ENCODE measurements around the gene TROAP.
"Not testable (repeated sequence)": the region's sequence is repeated elsewhere in the genome, so short reads cannot be mapped to it uniquely, and the experiment has no call there.

The TROAP gene

DNA sequence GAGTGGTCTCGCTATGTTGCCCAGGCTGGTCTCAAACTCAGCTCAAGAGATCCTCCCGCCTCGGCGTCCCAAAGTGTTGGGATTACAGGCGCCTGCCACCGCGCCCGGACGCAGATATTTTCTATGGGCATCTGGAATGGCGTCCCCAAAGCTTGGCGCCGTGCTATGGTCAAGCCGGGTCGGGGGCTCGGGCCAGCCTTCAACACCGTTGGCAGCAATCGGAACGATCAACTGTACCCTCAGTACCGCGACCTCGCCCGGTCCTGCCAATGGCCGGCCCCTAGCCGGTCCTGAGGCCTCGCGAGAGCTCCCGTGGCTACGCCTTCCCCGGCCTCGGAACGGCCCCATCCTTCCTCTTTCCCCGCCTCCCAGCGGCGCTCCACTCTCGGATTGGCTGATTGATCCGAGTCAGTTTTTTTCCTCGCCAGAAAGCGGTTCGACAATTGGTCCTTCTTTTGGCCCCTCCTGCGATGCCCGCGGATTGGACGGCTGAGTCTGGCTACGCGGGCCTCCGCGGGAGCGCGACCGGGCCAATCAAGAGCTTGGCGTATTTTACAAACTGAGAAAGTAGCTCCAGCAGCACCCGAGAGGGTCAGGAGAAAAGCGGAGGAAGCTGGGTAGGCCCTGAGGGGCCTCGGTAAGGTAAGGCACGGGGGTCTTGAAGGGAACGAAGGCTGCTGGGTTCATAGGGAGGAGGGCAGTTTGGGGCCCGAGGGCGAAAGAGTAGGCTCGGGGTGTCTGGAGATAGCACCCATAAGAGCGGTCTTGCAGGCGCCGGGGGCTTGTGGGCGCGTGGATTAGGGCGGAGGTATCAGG, at the start of gene TROAP:
TROAP (plus strand) TSS at position 548 of the 816 bp plus-strand sequence. CDS start 354 bp downstream, outside the sequence.
- peak; percentile 99 for DNase-seq

DNA sequence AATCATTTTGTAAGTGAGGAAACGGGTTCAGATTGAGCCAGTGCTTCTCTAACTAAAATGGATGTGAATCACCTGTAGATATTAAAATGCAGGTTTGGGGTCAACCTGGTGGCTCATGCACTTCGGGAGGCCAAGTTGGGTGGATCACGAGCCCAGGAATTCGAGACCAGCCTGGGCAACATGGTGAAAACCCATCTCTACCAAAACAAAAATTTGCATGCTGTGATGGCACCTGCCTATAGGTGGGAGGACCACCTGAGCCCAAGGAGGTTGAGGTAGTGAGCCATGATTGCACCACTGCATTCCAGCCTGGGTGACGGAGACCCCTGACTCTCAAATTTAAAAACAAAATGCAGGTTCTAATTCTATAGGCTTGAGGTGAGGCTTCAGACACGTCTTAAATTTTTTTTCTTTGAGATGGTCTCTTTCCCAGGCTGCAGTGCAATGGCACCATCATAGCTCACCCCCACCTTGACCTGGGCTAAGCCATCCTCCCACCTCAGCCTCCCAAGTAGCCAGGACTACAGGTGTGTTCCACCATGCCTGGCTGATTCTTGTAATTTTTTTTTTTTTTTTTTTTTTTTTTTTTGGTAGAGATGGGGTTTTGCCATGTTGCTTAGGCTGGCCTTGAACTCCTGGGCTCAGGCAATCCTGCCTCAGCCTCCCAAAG, 49.2 kb upstream of the TROAP start:
- no peak for DNase-seq

- no peak for DNase-seq
Observed at GRCh38 chr12:49274396-49275069, 48.5 kb upstream of the TROAP start.

DNA sequence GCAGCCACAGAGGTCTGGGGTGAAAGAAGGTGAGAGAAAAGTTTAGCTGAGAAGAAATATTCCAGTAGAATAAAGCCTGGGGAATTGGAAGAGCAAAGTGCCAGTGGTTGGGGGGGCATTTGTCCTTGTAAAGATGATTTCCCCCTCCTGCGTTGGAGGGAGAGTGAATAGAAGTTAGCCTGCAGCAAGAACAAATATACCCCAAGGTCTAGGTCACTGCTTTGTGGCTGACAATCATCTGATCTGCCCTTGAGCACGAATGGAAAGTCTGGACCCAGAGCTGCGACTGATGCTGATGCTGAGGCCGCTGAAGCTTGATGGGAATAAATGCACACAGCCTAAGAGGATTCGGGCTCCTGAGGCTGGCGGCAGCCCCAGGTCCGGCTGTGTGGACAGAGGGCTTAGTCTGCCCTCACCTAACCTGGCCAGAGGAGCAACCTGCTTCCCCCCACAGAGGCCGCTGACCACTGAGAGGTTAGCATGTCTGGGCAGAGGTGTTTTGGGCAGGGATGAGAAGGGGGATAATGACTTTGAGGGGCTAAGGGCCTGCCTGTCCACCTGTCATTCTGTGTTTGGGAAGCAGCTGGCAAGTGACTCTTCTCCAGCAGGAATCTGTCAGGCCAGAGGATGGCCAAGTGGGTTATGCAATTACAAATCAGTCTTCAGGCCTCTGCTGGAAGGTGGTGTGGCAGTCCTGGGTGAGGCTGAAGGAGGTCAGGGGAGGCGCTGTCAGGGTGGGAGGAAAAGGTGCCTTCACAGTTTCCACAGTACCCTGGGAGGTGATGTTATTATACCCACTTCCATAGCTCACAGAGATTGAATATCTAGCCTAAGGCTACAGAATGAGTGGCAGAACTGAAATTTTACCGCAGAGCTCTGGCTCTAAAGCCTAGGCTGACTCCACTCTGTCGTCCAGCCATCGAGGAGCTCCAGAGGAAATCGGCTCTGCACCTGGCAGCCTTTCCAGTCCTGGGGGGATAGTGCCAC, 46.5 kb upstream of the TROAP start:
- no peak for DNase-seq

DNA sequence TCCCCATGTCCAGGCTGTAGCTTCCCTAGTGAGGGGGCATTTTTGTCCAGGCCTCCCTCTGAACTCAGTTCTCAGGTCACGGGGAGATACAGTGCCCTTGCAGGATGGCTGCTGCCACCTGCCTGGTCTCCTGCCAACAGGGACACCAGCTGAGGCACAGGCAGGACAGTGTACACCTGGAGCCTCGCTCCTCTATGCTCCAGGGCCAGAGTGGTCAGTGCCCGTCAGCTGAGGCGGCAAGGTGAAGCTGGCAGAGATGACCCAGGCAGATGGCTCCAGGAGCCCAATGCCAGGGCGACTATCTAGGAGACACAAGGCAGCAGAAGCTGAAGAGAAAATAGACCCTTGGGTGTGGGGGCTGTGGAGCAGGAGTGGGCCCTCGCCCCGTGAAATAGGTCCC, 45.6 kb upstream of the TROAP start:
- no peak for DNase-seq

- DNase-seq, result no peak
Observed at GRCh38 chr12:49279706-49280159, 43.3 kb upstream of the TROAP start.

DNA sequence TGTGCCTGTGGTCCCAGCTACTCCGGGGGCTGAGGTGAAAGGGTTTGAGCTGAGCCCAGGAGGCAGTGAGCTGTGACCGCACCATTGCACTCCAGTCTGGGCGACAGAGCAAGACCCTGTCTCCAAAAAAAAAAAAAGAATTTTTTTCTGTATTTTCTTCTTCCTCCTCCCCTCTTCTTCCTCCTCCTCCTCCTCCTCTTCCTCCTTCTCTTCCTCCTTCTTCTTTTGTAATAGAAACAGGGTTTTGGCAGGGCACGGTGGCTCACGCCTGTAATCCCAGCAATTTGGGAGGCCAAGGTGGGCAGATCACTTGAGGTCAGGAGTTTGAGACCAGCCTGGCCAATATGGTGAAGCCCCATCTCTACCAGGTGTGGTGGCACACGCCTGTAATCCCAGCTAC, 42.5 kb upstream of the TROAP start:
- DNase-seq, result not testable (repeated sequence)

- DNase-seq, result no peak
Observed at GRCh38 chr12:49282302-49282701, 40.8 kb upstream of the TROAP start.

DNA sequence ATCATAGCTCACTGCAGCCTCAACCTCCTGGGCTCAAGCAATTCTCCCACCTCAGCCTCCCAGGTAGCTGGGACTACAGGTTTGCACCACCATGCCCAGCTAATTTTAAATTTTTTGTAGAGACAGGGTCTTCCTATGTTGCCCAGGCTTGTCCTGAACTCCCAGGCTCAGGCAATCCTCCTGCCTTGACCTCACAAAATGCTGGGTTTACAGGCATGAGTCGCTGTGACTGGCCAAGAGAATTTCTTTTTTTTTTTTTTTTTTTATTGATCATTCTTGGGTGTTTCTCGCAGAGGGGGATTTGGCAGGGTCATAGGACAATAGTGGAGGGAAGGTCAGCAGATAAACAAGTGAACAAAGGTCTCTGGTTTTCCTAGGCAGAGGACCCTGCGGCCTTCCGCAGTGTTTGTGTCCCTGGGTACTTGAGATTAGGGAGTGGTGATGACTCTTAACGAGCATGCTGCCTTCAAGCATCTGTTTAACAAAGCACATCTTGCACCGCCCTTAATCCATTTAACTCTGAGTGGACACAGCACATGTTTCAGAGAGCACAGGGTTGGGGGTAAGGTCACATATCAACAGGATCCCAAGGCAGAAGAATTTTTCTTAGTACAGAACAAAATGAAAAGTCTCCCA, 40.2 kb upstream of the TROAP start:
- not testable (repeated sequence) for DNase-seq

DNA sequence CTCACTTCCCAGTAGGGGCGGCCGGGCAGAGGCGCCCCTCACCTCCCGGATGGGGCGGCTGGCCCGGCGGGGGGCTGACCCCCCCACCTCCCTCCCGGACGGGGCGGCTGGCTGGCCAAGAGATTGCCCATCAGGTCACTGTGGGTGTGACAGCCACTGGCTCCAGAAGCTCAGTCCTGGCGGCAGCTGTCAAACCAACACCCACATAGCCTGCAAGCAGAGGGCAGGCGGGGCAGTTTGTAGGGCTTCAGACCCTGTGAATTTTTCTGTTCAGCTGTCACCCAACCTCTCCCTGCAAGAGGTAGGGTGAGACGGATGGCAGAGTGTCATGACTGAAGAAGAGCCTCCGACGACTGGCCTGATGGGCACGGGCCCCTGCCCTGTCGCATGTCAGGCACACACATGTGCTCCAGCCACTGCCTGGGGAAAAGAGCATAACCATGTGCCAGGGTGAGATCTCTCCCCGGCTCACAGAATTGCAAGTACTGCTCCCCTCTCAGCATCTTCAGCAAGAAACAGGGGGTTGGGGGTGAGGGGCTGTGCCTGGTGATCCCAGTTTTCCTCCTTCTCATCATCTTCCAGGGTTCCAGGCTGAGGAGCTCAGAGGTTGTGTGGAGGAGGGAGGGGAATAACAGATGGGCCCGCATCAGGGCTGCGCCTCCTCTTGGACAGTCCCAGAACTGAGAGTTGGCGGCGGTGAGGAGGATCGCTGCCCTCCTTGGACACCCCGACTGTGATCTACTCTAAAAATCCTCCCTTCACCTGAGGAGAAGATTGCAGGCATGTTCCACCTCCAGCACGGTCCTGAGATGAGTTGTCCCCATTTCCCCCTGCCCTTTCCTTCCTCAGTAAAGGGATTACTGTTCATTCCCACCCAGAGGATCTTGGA, 39.3 kb upstream of the TROAP start:
- no peak for DNase-seq

GRCh38 chr12:49284672-49285071, 38.4 kb upstream of the TROAP start:
- DNase-seq, result no peak

DNA sequence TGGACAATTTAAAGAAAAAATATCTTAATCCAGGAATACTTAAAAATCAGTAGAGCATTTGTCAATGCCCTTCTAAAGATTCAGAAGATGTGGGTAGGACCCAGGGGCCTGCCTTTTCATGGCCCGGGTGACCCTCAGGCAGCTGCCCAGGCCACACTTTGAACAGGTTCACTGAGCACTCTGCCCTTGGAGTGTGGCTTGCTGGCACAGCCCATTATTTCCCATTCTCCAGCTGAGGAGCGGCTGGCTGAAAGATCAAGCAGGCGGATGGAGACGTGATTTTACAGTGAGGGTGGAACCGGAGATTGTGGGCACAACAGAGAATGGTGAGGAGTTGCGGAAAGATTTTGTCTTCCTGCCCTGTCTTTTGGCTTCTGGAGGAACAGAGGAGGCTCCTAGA, 35.2 kb upstream of the TROAP start:
- no peak for DNase-seq

DNA sequence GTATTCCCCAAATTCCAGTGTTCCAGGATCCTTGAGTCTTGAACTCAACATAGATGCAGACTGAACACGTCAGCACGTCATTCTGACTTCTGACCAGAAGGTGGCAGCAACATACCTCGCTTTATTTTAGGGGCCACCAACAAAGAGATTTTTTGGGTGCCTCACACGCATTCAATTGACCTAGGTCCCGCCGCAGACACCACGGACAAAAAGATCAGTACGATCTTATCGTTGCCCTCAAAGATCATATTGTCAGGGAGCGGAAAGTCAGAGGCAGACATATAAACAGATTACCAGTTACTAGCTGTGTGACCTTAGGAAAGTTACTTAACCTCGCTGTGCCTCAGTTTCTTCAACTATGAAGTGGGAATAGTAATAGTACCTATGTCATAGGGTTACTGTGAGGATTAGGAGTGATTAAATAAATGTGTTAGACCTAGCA, 34.6 kb upstream of the TROAP start:
- peak; percentile 79 for DNase-seq

DNA sequence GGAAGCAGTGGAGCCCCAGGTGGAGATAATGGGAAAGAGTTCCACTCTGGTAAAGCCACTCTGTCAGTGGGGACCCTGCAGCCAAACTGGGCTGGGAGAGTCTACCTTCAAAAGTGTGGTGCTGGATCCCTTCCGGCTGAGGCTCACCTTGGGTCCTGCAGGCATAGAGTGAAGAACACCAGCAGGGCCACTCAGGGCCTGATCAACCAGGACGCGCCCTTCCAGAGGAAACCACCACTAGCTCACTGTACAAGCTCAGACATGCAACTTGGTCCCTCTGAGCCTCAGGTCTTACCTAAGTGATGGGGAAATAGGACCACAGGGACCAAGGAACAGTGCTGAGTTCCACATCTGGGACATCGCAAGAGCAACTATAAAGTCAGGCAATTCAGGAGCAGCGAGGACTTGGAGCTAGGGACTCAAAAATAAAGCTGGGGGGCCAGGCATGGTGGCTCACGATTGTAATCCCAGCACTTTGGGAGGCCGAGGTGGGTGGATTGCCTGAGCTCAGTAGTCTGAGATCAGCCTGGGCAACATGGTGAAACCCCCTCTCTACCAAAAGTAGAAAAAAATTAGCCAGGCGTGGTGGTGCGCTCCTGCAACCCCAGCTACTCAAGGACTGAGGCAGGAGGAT, 34.0 kb upstream of the TROAP start:
- no peak for DNase-seq

DNA sequence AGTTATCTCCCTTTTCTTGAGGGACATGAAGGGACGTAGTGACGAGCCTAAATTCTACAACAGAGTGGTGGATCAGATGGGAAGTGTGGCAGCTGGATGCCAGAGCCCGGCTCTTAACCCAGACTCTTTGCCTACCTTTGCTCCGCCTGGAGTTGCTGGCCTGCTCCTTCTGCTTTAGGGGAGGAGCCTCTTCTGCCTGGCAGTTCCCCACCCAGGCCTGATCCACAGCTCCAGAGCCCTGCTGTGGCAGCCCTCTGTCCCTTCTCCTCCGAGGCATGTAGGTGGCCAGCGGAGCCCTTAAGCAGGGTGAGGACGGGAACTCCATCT, 30.4 kb upstream of the TROAP start:
- no peak for DNase-seq

DNA sequence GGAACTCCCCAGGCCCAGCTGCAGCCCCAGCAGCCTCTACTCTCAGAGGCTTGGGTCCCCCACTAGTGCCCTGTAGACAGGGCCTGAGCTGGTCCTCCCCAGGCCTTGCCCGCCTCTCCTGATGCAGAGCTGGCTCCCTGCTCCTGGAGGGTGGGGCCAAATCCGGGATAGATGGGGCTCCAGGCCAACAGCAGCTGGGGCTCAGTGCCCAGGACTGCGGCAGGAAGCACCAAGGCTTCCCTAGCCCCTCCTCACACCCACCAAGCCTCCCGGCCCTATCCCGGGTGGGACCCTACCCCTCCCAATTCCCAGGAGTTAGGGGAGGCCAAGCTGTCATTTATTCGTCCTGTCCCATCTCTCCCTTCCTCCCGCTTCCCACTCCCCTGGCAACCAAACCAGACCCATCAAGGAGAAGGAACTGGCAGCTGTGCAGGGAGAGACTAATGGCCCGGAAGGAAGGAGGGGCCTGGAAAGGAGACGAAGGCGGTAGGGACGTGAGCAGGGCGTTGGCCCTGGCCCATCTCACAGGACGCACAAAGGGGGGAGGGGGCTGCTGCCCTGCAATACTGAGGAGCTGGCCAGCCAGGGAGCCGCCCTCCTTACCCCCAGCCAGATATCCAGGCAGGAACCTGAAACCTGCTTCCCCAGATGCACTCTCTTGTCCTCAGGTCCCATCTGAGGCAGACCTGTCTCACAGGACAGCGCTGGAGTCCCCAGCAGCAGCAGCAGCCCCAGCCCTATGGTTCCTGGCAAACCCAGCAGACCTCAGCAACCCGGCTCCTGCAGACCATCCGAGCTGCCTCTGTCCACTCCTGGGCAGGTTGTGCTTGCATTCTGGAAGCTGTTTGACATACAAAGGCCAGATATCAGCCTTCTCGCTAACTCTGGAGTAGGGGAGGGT, 29.7 kb upstream of the TROAP start:
- no peak for DNase-seq

- no peak for DNase-seq
Observed at GRCh38 chr12:49294086-49294803, 28.8 kb upstream of the TROAP start.

GRCh38 chr12:49294804-49295081, 28.3 kb upstream of the TROAP start:
- DNase-seq, result no peak

Data from activated CD4-positive, alpha-beta T cell treated with anti-CD3 and anti-CD28 coated beads, Interleukin-2, Interleukin-6, amounts not matched to agents 100 ng/mL and 50 ng/mL, durations not matched to agents 16 hours and 8 hours (primary cell).